NCI-H510A treated with DMSO at 0.1 percent for 48 hours (cell line): ENCODE measurements around the gene KLHL35.
A peak's percentile ranks its signal among the peaks of the same experiment; 100 is the strongest.
"Not testable (repeated sequence)": the region's sequence is repeated elsewhere in the genome, so short reads cannot be mapped to it uniquely, and the experiment has no call there.

Source experiments
- DNase-seq: peaks from one replicate; lab custom pipeline; 2025; lab: John Stamatoyannopoulos, UW

KLHL35 gene

GRCh38 chr11:75424396-75424795 lies 8.6 kb downstream of the KLHL35 start:
- DNase-seq = no peak

- no peak for DNase-seq
Measured at GRCh38 chr11:75423721-75424120, 9.3 kb downstream of the KLHL35 start.

- peak; percentile 96 for DNase-seq
Measured at GRCh38 chr11:75422248-75423231, 10.5 kb downstream of the KLHL35 start.

GRCh38 chr11:75421902-75422247 lies 11.1 kb downstream of the KLHL35 start:
- DNase-seq = no peak

- no peak for DNase-seq
Measured at GRCh38 chr11:75421035-75421602, 11.9 kb downstream of the KLHL35 start.

GRCh38 chr11:75420224-75421034 lies 12.6 kb downstream of the KLHL35 start:
- DNase-seq = peak; percentile 36

GRCh38 chr11:75413864-75414263 lies 19.1 kb downstream of the KLHL35 start:
- DNase-seq = no peak

GRCh38 chr11:75413146-75413545 lies 19.9 kb downstream of the KLHL35 start:
- DNase-seq = not testable (repeated sequence)

- not testable (repeated sequence) for DNase-seq
Measured at GRCh38 chr11:75409971-75410370, 23.0 kb downstream of the KLHL35 start.

- no peak for DNase-seq
Measured at GRCh38 chr11:75408957-75409219, 24.1 kb downstream of the KLHL35 start.

GRCh38 chr11:75406338-75406777 lies 26.6 kb downstream of the KLHL35 start:
- no peak for DNase-seq

GRCh38 chr11:75403983-75404658 lies 28.9 kb downstream of the KLHL35 start:
- no peak for DNase-seq

- no peak for DNase-seq
Measured at GRCh38 chr11:75403037-75403436, 30.0 kb downstream of the KLHL35 start.

GRCh38 chr11:75402002-75402773 lies 30.8 kb downstream of the KLHL35 start:
- no peak for DNase-seq

- peak; percentile 39 for DNase-seq
Measured at GRCh38 chr11:75400146-75400865, 32.7 kb downstream of the KLHL35 start.

GRCh38 chr11:75399344-75400145 lies 33.5 kb downstream of the KLHL35 start, which contains the start of gene RPS3:
TSS of gene RPS3 (plus strand) at chr11:75399518. CDS start at chr11:75399548, 30 bp downstream.
- DNase-seq = peak; percentile 93

GRCh38 chr11:75398906-75399305 lies 34.1 kb downstream of the KLHL35 start:
- DNase-seq = no peak

GRCh38 chr11:75394085-75394840 lies 38.7 kb downstream of the KLHL35 start:
- no peak for DNase-seq

GRCh38 chr11:75389925-75390324 lies 43.1 kb downstream of the KLHL35 start:
- DNase-seq = no peak
